SU-DHL-6 (cell line): ENCODE data around the gene ENOX1.

ENCODE experiments used
- H2AFZ ChIP-seq: fragments of 200-600 bp; sonication (generic); 2 replicates; pipeline ENCODE4 v1.6.1; 2014; ENCODE audit warnings: low read depth, mild to moderate bottlenecking, moderate library complexity, mixed read lengths, antibody characterized with exemption, low read length; ENCODE audit not compliant: severe bottlenecking
- H3F3A ChIP-seq: fragments of 200-600 bp; shearing (Covaris generic); 2 replicates; pipeline ENCODE4 v1.6.0; 2016; ENCODE audit warnings: antibody characterized with exemption, mild to moderate bottlenecking; ENCODE audit not compliant: insufficient read depth
- H3K27ac ChIP-seq: fragments of 200-600 bp; sonication (generic); 2 replicates; pipeline ENCODE4 v1.5.1; 2016; ENCODE audit warnings: low read depth, mild to moderate bottlenecking, low read length, moderate library complexity, mixed read lengths
- H3K27me3 ChIP-seq: fragments of 200-600 bp; sonication (generic), shearing (Covaris generic); 2 replicates; pipeline ENCODE4 v1.6.0; 2014; ENCODE audit warnings: mild to moderate bottlenecking, low read length
- H3K36me3 ChIP-seq: fragments of 200-600 bp; sonication (generic); 2 replicates; pipeline ENCODE4 v1.6.1; 2014; ENCODE audit warnings: mild to moderate bottlenecking, low read length, mixed read lengths
- H3K4me2 ChIP-seq: fragments of 300-600, 200-600 bp; shearing (Covaris generic), sonication (generic); 2 replicates; pipeline ENCODE4 v1.6.0; 2014; ENCODE audit warnings: low read length, low read depth, mild to moderate bottlenecking; ENCODE audit not compliant: poor library complexity, severe bottlenecking
- H3K4me3 ChIP-seq: fragments of 200-600 bp; sonication (generic); 2 replicates; pipeline ENCODE4 v1.5.1; 2014; ENCODE audit warnings: antibody characterized with exemption, low read length, mild to moderate bottlenecking, mixed read lengths; ENCODE audit not compliant: insufficient read depth, poor library complexity, severe bottlenecking
- H3K79me2 ChIP-seq: fragments of 200-600 bp; sonication (generic); 2 replicates; pipeline ENCODE4 v1.6.1; 2014; ENCODE audit warnings: mild to moderate bottlenecking, low read length, moderate library complexity; ENCODE audit not compliant: insufficient read depth
- H3K9ac ChIP-seq: fragments of 200-600 bp; sonication (generic); 2 replicates; pipeline ENCODE4 v1.7.0; 2014; ENCODE audit warnings: mild to moderate bottlenecking, low read length
- H3K9me2 ChIP-seq: fragments of 200-600 bp; sonication (generic); replicated peaks from 2 replicates; pipeline ENCODE4 v1.6.1; 2014; ENCODE audit warnings: low read length; ENCODE audit not compliant: insufficient read depth
- H3K9me3 ChIP-seq: fragments of 200-600 bp; sonication (generic); 2 replicates; pipeline ENCODE4 v1.6.1; 2014; ENCODE audit warnings: low read length, mixed read lengths; ENCODE audit not compliant: insufficient read depth
- H4K20me1 ChIP-seq: fragments of 200-600 bp; sonication (generic); 2 replicates; pipeline ENCODE4 v1.6.1; 2014; ENCODE audit warnings: low read depth, mild to moderate bottlenecking, antibody characterized with exemption, low read length, moderate library complexity, mixed read lengths
- EZH2phosphoT487 ChIP-seq: fragments of 200-600 bp; sonication (generic), shearing (Covaris generic); conservative IDR thresholded peaks from 2 replicates; pipeline ENCODE4 v1.6.1; 2018; ENCODE audit warnings: mild to moderate bottlenecking, antibody characterized with exemption, low read length, moderate library complexity, mixed read lengths
- TF ChIP-seq, protein P1 (sequence below): fragments of 200-600 bp; sonication (generic); IDR thresholded peaks from one replicate; pipeline ENCODE4 v1.5.1; 2017; ENCODE audit warnings: antibody characterized with exemption, mild to moderate bottlenecking, low read length, moderate library complexity; ENCODE audit not compliant: insufficient read depth, poor library complexity, severe bottlenecking

Gene ENOX1

DNA sequence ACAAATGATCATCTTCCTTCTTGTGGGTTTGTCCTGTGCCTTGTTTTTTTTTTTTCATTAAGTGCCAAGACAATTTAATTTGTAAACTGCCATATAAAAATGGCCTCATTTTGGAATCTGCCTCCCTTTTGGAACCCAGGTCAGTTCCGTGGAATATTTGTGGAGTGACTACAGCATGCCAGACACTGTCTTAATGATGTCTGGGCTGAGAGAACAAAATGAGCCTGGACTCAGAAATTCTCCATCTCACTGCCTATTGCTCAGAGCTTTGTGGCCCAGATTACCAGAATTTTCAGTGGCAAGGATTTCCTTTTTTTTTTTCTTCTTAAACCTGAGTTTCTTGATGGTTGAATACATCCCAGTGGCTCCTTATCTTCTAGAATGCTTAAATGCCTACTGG is 340.6 kb downstream of the ENOX1 start:
- H3K9me3 ChIP-seq, result no peaks in the 10 kb centered on the region
- no peaks in the 10 kb centered on the region for H3K79me2 ChIP-seq
- H3F3A ChIP-seq, result no peaks in the 10 kb centered on the region
- H3K4me2 ChIP-seq, result no peak overlapping the region
- no peak overlapping the region for H3K4me3 ChIP-seq
- H4K20me1 ChIP-seq, result no peaks in the 10 kb centered on the region
- no peaks in the 10 kb centered on the region for H3K9me2 ChIP-seq
- H3K36me3 ChIP-seq, result no peaks in the 10 kb centered on the region
- no peaks in the 10 kb centered on the region for H3K27me3 ChIP-seq
- TF ChIP-seq, protein P1, sequence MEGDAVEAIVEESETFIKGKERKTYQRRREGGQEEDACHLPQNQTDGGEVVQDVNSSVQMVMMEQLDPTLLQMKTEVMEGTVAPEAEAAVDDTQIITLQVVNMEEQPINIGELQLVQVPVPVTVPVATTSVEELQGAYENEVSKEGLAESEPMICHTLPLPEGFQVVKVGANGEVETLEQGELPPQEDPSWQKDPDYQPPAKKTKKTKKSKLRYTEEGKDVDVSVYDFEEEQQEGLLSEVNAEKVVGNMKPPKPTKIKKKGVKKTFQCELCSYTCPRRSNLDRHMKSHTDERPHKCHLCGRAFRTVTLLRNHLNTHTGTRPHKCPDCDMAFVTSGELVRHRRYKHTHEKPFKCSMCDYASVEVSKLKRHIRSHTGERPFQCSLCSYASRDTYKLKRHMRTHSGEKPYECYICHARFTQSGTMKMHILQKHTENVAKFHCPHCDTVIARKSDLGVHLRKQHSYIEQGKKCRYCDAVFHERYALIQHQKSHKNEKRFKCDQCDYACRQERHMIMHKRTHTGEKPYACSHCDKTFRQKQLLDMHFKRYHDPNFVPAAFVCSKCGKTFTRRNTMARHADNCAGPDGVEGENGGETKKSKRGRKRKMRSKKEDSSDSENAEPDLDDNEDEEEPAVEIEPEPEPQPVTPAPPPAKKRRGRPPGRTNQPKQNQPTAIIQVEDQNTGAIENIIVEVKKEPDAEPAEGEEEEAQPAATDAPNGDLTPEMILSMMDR, result no peak
- TF ChIP-seq EZH2phosphoT487, result no peak
- H3K27ac ChIP-seq, result no peak overlapping the region
- H3K9ac ChIP-seq, result no peak overlapping the region
- H2AFZ ChIP-seq, result no peak overlapping the region

DNA sequence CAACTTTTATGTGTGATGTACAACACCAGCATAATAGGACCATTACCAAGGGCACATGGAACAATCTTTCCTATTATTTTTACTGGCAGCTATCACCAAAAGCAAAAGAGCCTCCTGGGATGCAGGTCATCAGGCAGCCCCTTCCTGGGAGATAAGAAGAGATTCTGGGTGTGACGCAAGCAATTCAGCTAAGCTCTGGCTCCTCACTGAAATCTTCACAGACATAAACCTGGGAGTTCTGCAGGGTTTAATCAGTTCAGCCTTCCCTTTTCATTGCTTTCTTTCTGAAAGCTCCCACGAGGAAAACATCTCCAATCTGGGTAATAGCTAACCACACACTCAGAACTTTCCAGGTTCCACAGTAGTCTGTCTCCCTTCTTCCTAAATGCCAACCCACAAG is 341.1 kb downstream of the ENOX1 start:
- Histone ChIP-seq H4K20me1 (no peaks in the 10 kb centered on the region), H3K9me3 (no peaks in the 10 kb centered on the region), H3K4me3 (no peak overlapping the region), H3K9me2 (no peaks in the 10 kb centered on the region), H3K79me2 (no peaks in the 10 kb centered on the region), H3K27me3 (no peaks in the 10 kb centered on the region), H3K4me2 (no peak overlapping the region), H2AFZ (no peak overlapping the region), H3K27ac (no peak overlapping the region), H3F3A (no peaks in the 10 kb centered on the region), H3K9ac (no peak overlapping the region), H3K36me3 (no peaks in the 10 kb centered on the region)
- TF ChIP-seq EZH2phosphoT487, result no peak
- TF ChIP-seq, protein P1, result no peak

DNA sequence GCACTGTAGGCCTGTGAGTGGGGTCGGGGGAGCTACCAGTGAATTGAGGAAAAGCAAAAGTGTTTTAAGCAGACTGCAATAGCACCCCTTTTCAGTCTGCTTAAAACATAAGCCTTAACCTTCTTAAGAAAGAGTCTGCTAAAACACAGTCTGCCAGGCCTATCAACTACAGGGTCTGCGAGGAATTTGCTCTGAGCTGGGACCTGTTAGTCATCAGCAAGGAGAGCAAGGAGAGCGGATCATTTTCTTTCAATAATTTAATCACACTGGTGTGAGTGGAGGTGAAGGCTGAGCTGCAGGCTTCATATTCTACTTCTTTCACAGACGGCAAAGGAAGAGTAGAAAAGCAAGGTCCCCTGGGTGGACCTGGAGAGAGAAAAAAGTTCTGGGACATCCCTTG is 342.7 kb downstream of the ENOX1 start:
- no peaks in the 10 kb centered on the region for H3F3A ChIP-seq
- no peaks in the 10 kb centered on the region for H3K27me3 ChIP-seq
- no peaks in the 10 kb centered on the region for H3K9me2 ChIP-seq
- no peak overlapping the region for H3K27ac ChIP-seq
- no peak overlapping the region for H3K9ac ChIP-seq
- no peaks in the 10 kb centered on the region for H3K9me3 ChIP-seq
- H2AFZ ChIP-seq, result no peak overlapping the region
- H3K36me3 ChIP-seq, result no peaks in the 10 kb centered on the region
- H3K79me2 ChIP-seq, result no peaks in the 10 kb centered on the region
- no peaks in the 10 kb centered on the region for H4K20me1 ChIP-seq
- no peak overlapping the region for H3K4me2 ChIP-seq
- TF ChIP-seq EZH2phosphoT487, result no peak
- TF ChIP-seq, protein P1, result no peak
- H3K4me3 ChIP-seq, result no peak overlapping the region
